Natural killer cell (primary cell): ENCODE data around the gene IL1RL1. TPM values are rescaled to one million over a fixed set of nuclear protein-coding genes. Genes with fewer than 3 reads are reported as not detected.
A peak's percentile ranks its signal among the peaks of the same experiment; 100 is the strongest.

ENCODE experiments used
- ATAC-seq, 3 donors: fragments of 150-1000 bp in 2 of 3; fragments of 200-7000 bp in 1 of 3; cut with Tn5 transposase; 1 replicate in 1 of 3; 2 replicates in 2 of 3; pipeline ENCODE4 v1.10.0; 2021; ENCODE audit warnings: mild to moderate bottlenecking in 2 of 3, moderate library complexity in 2 of 3
- DNase-seq, 2 donors: peaks; one replicate each; pipeline versions ENCODE4 v3.0.0 to v3.0.0-alpha.2; 2013 to 2021; ENCODE audit warnings: mixed read lengths in 1 of 2
- H3K27ac ChIP-seq: one replicate; pipeline ENCODE4 v1.5.1; 2013; ENCODE audit warnings: mild to moderate bottlenecking, low read length
- H3K27me3 ChIP-seq: one replicate; pipeline ENCODE4 v1.6.1; 2013; ENCODE audit warnings: low read length; ENCODE audit not compliant: control insufficient read depth, insufficient read depth
- H3K36me3 ChIP-seq: one replicate; pipeline ENCODE4 v1.6.1; 2013; ENCODE audit warnings: low read length; ENCODE audit not compliant: control insufficient read depth, insufficient read depth
- H3K4me1 ChIP-seq: one replicate; pipeline ENCODE4 v1.6.1; 2013; ENCODE audit warnings: low read length; ENCODE audit not compliant: control insufficient read depth, insufficient read depth
- H3K4me3 ChIP-seq: one replicate; pipeline ENCODE4 v1.5.1; 2013; ENCODE audit warnings: low read length
- H3K9me3 ChIP-seq: one replicate; pipeline ENCODE4 v1.6.1; 2013; ENCODE audit warnings: low read length; ENCODE audit not compliant: control insufficient read depth, insufficient read depth
- H3K27ac Mint-ChIP-seq, 2 donors: one replicate each; pipeline ENCODE4 v1.8.0; 2022; ENCODE audit warnings: mild to moderate bottlenecking in 2 of 2, mixed read lengths in 2 of 2, moderate library complexity in 1 of 2
- H3K27me3 Mint-ChIP-seq, 2 donors: one replicate each; pipeline ENCODE4 v1.8.0; 2022; ENCODE audit warnings: low read depth in 2 of 2, mixed read lengths in 2 of 2
- H3K36me3 Mint-ChIP-seq: one replicate; pipeline ENCODE4 v1.8.0; 2022; ENCODE audit warnings: mixed read lengths
- H3K4me1 Mint-ChIP-seq, 2 donors: one replicate each; pipeline ENCODE4 v1.8.0; 2022; ENCODE audit warnings: mixed read lengths in 2 of 2
- H3K4me3 Mint-ChIP-seq: one replicate; pipeline ENCODE4 v1.8.0; 2022; ENCODE audit warnings: mild to moderate bottlenecking, moderate library complexity, mixed read lengths
- H3K9me3 Mint-ChIP-seq, 2 donors: one replicate each; pipeline ENCODE4 v1.8.0; 2022; ENCODE audit warnings: mixed read lengths in 2 of 2
- CTCF ChIP-seq: fragments of 200-600 bp; IDR thresholded peaks from one replicate; pipeline ENCODE4 v1.8.0; 2022; ENCODE audit warnings: antibody characterized with exemption
- WGBS: methylation state at CpG from one replicate; pipeline ENCODE4 v1.1.7; 2013; ENCODE audit warnings: missing lambda C conversion rate; ENCODE audit not compliant: insufficient coverage; 5-methylcytosine and 5-hydroxymethylcytosine counted together
- intact Hi-C: fragments of 100-400 bp; cut with micrococcal nuclease; formaldehyde crosslinking; loops from one replicate; pipeline ENCODE4 v1.14.2; 2022
- total RNA-seq, 4 donors: library from RNA; stranded (reverse); fragments of 120-200 nt in 1 of 4; gene quantifications; one replicate each; pipeline versions ENCODE4 v1.2.3 to v1.2.4, GENCODE V29; 2013 to 2022

IL1RL1 gene
- total RNA-seq, 3 donors from 2014 or later (not counting 1 experiment from before 2014, with no cell fraction given): 0.49 to 68.1 (median 2.2) TPM

GRCh38 chr2:102369866-102370265, 58.5 kb downstream of the IL1RL1 start:
- H3K36me3 Mint-ChIP-seq: peaks cover 10% of the 10 kb centered on the region
- H3K27me3 Mint-ChIP-seq: no peaks in the 10 kb centered on the region
- no peak for TF ChIP-seq CTCF
- DNase-seq (no peak), ATAC-seq (no peak)
- Histone ChIP-seq H3K4me1 (peaks cover 32% of the 10 kb centered on the region), H3K36me3 (peaks cover 14% of the 10 kb centered on the region), H3K4me3 (no peak overlapping the region), H3K9me3 (peaks cover 13% of the 10 kb centered on the region), H3K27ac (peak overlapping the region; percentile 80), H3K27me3 (no peaks in the 10 kb centered on the region)
- H3K4me1 Mint-ChIP-seq: peaks cover 58 to 63% of the 10 kb centered on the region in 2 donors
- peaks cover 2 to 4% of the 10 kb centered on the region in 2 donors for H3K9me3 Mint-ChIP-seq
- intact Hi-C loops: no loop called here
- peak overlapping the region; percentile 90 to 95 for H3K27ac Mint-ChIP-seq
- no CpG with 5 or more reads among the region's 1 CpG for WGBS
- peak overlapping the region; percentile 88 for H3K4me3 Mint-ChIP-seq

GRCh38 chr2:102376052-102376591, 64.8 kb downstream of the IL1RL1 start:
- ATAC-seq: no peak
- Mint-ChIP-seq H3K9me3 (no peaks in the 10 kb centered on the region), H3K4me1 (peaks cover 22 to 34% of the 10 kb centered on the region in 2 donors), H3K27ac (peak overlapping the region in 1 of 2 donors; percentile 43), H3K27me3 (no peaks in the 10 kb centered on the region), H3K4me3 (no peak overlapping the region), H3K36me3 (peaks cover 26% of the 10 kb centered on the region)
- H3K4me3 ChIP-seq: no peak overlapping the region
- no peaks in the 10 kb centered on the region for H3K9me3 ChIP-seq
- H3K27ac ChIP-seq: no peak overlapping the region
- intact Hi-C loops: no loop called here
- H3K36me3 ChIP-seq: peaks cover 22% of the 10 kb centered on the region
- no peak for TF ChIP-seq CTCF
- 100% methylated on average over 1 of the region's 1 CpG for WGBS
- H3K4me1 ChIP-seq: peaks cover 4% of the 10 kb centered on the region
- DNase-seq: no peak
- no peaks in the 10 kb centered on the region for H3K27me3 ChIP-seq

GRCh38 chr2:102383722-102384121, 72.4 kb downstream of the IL1RL1 start:
- Mint-ChIP-seq H3K4me1 (peaks cover 22 to 25% of the 10 kb centered on the region in 2 donors), H3K9me3 (peaks cover 6 to 12% of the 10 kb centered on the region in 2 donors), H3K4me3 (no peak overlapping the region), H3K36me3 (peaks cover 22% of the 10 kb centered on the region), H3K27ac (no peak overlapping the region), H3K27me3 (no peaks in the 10 kb centered on the region)
- H3K4me3 ChIP-seq: no peak overlapping the region
- no peaks in the 10 kb centered on the region for H3K27me3 ChIP-seq
- DNase-seq (no peak), ATAC-seq (no peak)
- H3K9me3 ChIP-seq: peaks cover 5% of the 10 kb centered on the region
- peaks cover 42% of the 10 kb centered on the region for H3K36me3 ChIP-seq
- intact Hi-C loops: no loop called here
- TF ChIP-seq CTCF: no peak
- H3K27ac ChIP-seq: no peak overlapping the region
- peaks cover 12% of the 10 kb centered on the region for H3K4me1 ChIP-seq

- Histone ChIP-seq H3K27ac (no peak overlapping the region), H3K9me3 (peaks cover 5% of the 10 kb centered on the region), H3K27me3 (no peaks in the 10 kb centered on the region), H3K36me3 (peaks cover 44% of the 10 kb centered on the region), H3K4me3 (no peak overlapping the region), H3K4me1 (peaks cover 12% of the 10 kb centered on the region)
- Mint-ChIP-seq H3K27ac (no peak overlapping the region), H3K27me3 (no peaks in the 10 kb centered on the region), H3K4me3 (no peak overlapping the region), H3K9me3 (peaks cover 6 to 12% of the 10 kb centered on the region in 2 donors), H3K36me3 (peaks cover 22% of the 10 kb centered on the region), H3K4me1 (peaks cover 12 to 21% of the 10 kb centered on the region in 2 donors)
- DNase-seq: no peak
- intact Hi-C loops: no loop called here
- WGBS: 36% methylated on average over 1 of the region's 1 CpG
- no peak for TF ChIP-seq CTCF
- no peak for ATAC-seq
These were observed 74.2 kb downstream of the IL1RL1 start for GRCh38 chr2:102385522-102385921.
